Panc1 (cell line): Measurements from ENCODE around the gene ABCC4. TPM values are rescaled to one million over a fixed set of nuclear protein-coding genes. Genes with fewer than 3 reads are reported as not detected.

Experiments used
- ATAC-seq: fragments of 200-7000 bp; cut with Tn5 transposase; 2 replicates; pipeline ENCODE4 v1.9.1; 2020; ENCODE audit warnings: mild to moderate bottlenecking, moderate library complexity
- Bru-seq: library from RNA; stranded (reverse); fragments of 400-500 nt; gene quantifications from one replicate; lab custom pipeline; 2021; lab: Mats Ljungman, UMichigan
- BruChase-seq, 2 experiments: library from RNA; stranded (reverse); fragments of 400-500 nt; gene quantifications; one replicate each; lab custom pipeline; 2021; lab: Mats Ljungman, UMichigan
- BruUV-seq: library from RNA; stranded (reverse); fragments of 400-500 nt; replicated peaks from 2 replicates; lab custom pipeline; 2021; lab: Mats Ljungman, UMichigan
- CTCF ChIA-PET: fragments of 300-600 bp; sonication (Branson Sonifier 250); formaldehyde crosslinking; loops from one replicate; lab custom pipeline; 2022; ENCODE audit warnings: antibody characterized with exemption; lab: Charles Lee
- POLR2A ChIA-PET: fragments of 300-600 bp; sonication (Branson Sonifier 250); formaldehyde crosslinking; loops from one replicate; lab custom pipeline; 2022; ENCODE audit warnings: antibody characterized with exemption; lab: Charles Lee
- DNase-seq: peaks from one replicate; pipeline ENCODE4 v3.0.0-alpha.2; 2010; ENCODE audit warnings: low read depth, low spot score
- H3K27ac ChIP-seq: 2 replicates; pipeline ENCODE4 v1.5.1; 2011; ENCODE audit warnings: mild to moderate bottlenecking, low read length, inconsistent platforms
- H3K27me3 ChIP-seq: fragments of 200-500 bp; sonication (Bioruptor generic); 2 replicates; pipeline ENCODE4 v1.6.0; 2014; ENCODE audit warnings: low read length, inconsistent platforms; ENCODE audit not compliant: control insufficient read depth, insufficient read depth
- H3K36me3 ChIP-seq: fragments of 200-500 bp; sonication (Bioruptor generic); 2 replicates; pipeline ENCODE4 v1.5.1; 2014; ENCODE audit warnings: inconsistent platforms, mild to moderate bottlenecking, low read length, moderate library complexity; ENCODE audit not compliant: control insufficient read depth, insufficient read depth
- H3K4me1 ChIP-seq: 2 replicates; pipeline ENCODE4 v1.5.1; 2011; ENCODE audit warnings: inconsistent platforms, mild to moderate bottlenecking, low read length, moderate library complexity; ENCODE audit not compliant: control insufficient read depth, insufficient read depth
- H3K4me3 ChIP-seq, 2 experiments: 2 replicates each; pipeline ENCODE4 v1.5.1; 2011 to 2012; ENCODE audit warnings: low read depth in 2 of 2, low read length in 2 of 2, mild to moderate bottlenecking in 2 of 2, inconsistent platforms in 1 of 2, moderate library complexity in 1 of 2
- H3K9me3 ChIP-seq: fragments of 200-500 bp; sonication (Bioruptor generic); 2 replicates; pipeline ENCODE4 v1.5.1; 2014; ENCODE audit warnings: low read depth, mild to moderate bottlenecking, inconsistent platforms, low read length, moderate library complexity; ENCODE audit not compliant: control insufficient read depth, insufficient read depth
- CTCF ChIP-seq: fragments of 450-650 bp; IDR thresholded peaks from 2 replicates; pipeline ENCODE4 v1.5.1; 2017; ENCODE audit warnings: mild to moderate bottlenecking
- POLR2AphosphoS5 ChIP-seq: IDR thresholded peaks from 2 replicates; pipeline ENCODE4 v1.6.1; 2012; ENCODE audit warnings: mild to moderate bottlenecking, low read depth, low read length, moderate library complexity
- REST ChIP-seq, 2 experiments: IDR thresholded peaks; 2 replicates each; pipeline ENCODE4 v1.6.1; 2011 to 2012; ENCODE audit warnings: low read depth in 2 of 2, control low read depth in 1 of 2, low read length in 1 of 2, mild to moderate bottlenecking in 1 of 2, moderate library complexity in 1 of 2; ENCODE audit not compliant: insufficient read depth in 1 of 2
- SIN3A ChIP-seq: IDR thresholded peaks from 2 replicates; pipeline ENCODE4 v1.6.1; 2012; ENCODE audit warnings: low read depth, mild to moderate bottlenecking, low read length, moderate library complexity, borderline replicate concordance; ENCODE audit not compliant: insufficient read depth
- TCF7L2 ChIP-seq: IDR thresholded peaks from 2 replicates; pipeline ENCODE4 v1.6.1; 2011; ENCODE audit warnings: mild to moderate bottlenecking, low read depth, low read length, inconsistent platforms
- in situ Hi-C: cut with HindIII; loops from 2 replicates; pipeline ENCODE4 v1.10.0; 2016; ENCODE audit warnings: low sequenced_read_pairs, low pct_unique_long_range_greater_than_20kb
- intact Hi-C: fragments of 100-400 bp; cut with micrococcal nuclease; formaldehyde crosslinking; loops from one replicate; pipeline ENCODE4 v1.10.0; 2022; ENCODE audit not compliant: unreplicated experiment
- long read RNA-seq: library from polyadenylated mRNA; unstranded; transcript quantifications from one replicate; pipeline ENCODE4 v2.0.0, GENCODE V29; 2021; ENCODE audit not compliant: unreplicated experiment
- polyA plus RNA-seq: library from polyadenylated mRNA; unstranded; fragments of >200 nt; gene quantifications from one replicate; pipeline ENCODE4 v1.2.1, GENCODE V29; 2012; ENCODE audit warnings: missing spikeins; ENCODE audit not compliant: insufficient read length
- total RNA-seq: library from RNA; stranded (reverse); gene quantifications from one replicate; pipeline ENCODE4 v1.2.1, GENCODE V29; 2021; ENCODE audit not compliant: unreplicated experiment

The ABCC4 gene, protein sequence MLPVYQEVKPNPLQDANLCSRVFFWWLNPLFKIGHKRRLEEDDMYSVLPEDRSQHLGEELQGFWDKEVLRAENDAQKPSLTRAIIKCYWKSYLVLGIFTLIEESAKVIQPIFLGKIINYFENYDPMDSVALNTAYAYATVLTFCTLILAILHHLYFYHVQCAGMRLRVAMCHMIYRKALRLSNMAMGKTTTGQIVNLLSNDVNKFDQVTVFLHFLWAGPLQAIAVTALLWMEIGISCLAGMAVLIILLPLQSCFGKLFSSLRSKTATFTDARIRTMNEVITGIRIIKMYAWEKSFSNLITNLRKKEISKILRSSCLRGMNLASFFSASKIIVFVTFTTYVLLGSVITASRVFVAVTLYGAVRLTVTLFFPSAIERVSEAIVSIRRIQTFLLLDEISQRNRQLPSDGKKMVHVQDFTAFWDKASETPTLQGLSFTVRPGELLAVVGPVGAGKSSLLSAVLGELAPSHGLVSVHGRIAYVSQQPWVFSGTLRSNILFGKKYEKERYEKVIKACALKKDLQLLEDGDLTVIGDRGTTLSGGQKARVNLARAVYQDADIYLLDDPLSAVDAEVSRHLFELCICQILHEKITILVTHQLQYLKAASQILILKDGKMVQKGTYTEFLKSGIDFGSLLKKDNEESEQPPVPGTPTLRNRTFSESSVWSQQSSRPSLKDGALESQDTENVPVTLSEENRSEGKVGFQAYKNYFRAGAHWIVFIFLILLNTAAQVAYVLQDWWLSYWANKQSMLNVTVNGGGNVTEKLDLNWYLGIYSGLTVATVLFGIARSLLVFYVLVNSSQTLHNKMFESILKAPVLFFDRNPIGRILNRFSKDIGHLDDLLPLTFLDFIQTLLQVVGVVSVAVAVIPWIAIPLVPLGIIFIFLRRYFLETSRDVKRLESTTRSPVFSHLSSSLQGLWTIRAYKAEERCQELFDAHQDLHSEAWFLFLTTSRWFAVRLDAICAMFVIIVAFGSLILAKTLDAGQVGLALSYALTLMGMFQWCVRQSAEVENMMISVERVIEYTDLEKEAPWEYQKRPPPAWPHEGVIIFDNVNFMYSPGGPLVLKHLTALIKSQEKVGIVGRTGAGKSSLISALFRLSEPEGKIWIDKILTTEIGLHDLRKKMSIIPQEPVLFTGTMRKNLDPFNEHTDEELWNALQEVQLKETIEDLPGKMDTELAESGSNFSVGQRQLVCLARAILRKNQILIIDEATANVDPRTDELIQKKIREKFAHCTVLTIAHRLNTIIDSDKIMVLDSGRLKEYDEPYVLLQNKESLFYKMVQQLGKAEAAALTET (N-terminal part only)
- total RNA-seq = 69.3 TPM
- polyA plus RNA-seq = 36.3 TPM
- percentile 93 among the genes with signal in this experiment for Bru-seq, nascent RNA
- BruChase-seq, experiment 1, labeled RNA remaining after a 2-hour chase = percentile 79 among the genes with signal in this experiment
- percentile 86 among the genes with signal in this experiment for BruChase-seq, experiment 2, labeled RNA remaining after a 6-hour chase
- long read RNA-seq, full-length matches to known transcripts = 73 of 160 reads
- long read RNA-seq, partial matches to known transcripts = 41 of 160 reads
- long read RNA-seq, other reads (novel, unspliced or antisense) = 46 of 160 reads

DNA sequence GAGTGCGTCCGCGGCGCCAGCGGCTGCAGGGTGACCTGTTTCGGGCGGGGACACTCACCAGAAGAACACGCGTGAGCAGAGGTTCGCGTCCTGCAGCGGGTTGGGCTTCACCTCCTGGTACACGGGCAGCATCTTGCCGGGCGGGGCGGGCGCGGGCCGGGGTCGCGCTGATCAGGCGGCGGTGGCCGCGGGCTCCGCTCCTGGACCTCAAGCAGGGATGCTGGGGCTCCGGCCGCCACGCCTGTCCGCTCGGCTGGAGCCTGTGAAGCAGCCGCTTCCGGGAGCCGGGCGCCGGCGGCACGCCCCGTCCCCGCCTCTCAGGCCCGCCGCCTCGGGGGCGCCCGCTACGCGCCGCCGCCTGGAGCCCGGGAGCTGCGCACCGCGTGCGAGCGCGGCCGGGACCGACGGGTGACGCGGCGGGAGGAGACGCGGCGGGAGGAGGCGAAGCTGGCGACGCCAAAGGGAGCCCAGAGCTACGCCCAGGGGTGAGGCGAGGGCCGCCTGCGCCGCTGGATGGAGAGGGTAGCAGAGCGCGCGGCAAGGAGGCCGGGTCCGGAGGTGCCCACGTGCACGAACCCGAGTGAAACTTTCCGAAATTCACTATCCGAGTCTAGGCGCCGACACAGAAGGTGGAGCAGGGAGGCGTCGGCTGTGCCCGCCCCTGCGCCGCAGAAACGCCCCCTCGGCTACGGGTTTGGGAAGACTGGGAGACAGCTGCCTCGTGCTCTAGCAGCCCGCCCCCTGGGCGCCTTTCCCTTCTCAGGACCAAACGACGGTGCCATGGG lies at the start of gene ABCC4:
TSS of gene ABCC4 (minus strand) at position 269 of the 785 bp plus-strand sequence. CDS start at position 132, 137 bp downstream.
- POLR2A ChIA-PET = no interaction called here
- BruUV-seq = no TSS peak

More for the DNA sequence above, at the start of gene ABCC4:
- intact Hi-C loops = no loop called here
- Histone ChIP-seq H3K27ac (peak within 1 kb of the TSS; percentile 93), H3K36me3 (no peaks in the 10 kb centered on the region), H3K4me3 (peak within 1 kb of the TSS; percentile 76 to 89), H3K9me3 (no peaks in the 10 kb centered on the region), H3K27me3 (no peaks in the 10 kb centered on the region), H3K4me1 (peaks cover 26% of the 10 kb centered on the region)
- DNase-seq (peak; percentile 25), ATAC-seq (peak; percentile 92)
- TF ChIP-seq TCF7L2 (peak; percentile 88), CTCF (no peak), SIN3A (no peak), POLR2AphosphoS5 (peak; percentile 23; the same call in 1 of the 2 replicates), REST (IDR thresholded peaks at IDR 0.05; ENCODE audit: insufficient read depth in 1 of 2, low read depth in 2 of 2, low read length in 1 of 2) (no peak)
- CTCF ChIA-PET = no interaction called here
- in situ Hi-C loops = no loop called here
